ENCODE measurements around the gene NFE2L2. TPM values are rescaled to one million over a fixed set of nuclear protein-coding genes. Genes with fewer than 3 reads are reported as not detected.

NFE2L2 gene
- total and polyA plus RNA-seq, 9 of the 15 experiments (the other 6 are each of a cell fraction or from before 2014, with no cell fraction given) = 29.3 to 120 (median 59.3) TPM

GRCh38 chr2:177296040-177296439, 31.5 kb upstream of the NFE2L2 start (continued):
- TF ChIP-seq REST (IDR thresholded peaks at IDR 0.05; ENCODE audit: borderline replicate concordance) (peak; percentile 57; the same call in 1 of the 2 replicates), REST (CRISPR knock-in tag; IDR thresholded peaks at IDR 0.05; ENCODE audit: low read depth) (no peak), PURB (CRISPR knock-in tag; IDR thresholded peaks at IDR 0.05; ENCODE audit: low read depth) (no peak), MCM7 (IDR thresholded peaks at IDR 0.05) (no peak), TFE3 (CRISPR knock-in tag; IDR thresholded peaks at IDR 0.05) (no peak), ATF3 (IDR thresholded peaks at IDR 0.05) (peak; percentile 63), ATF3 (CRISPR knock-in tag; conservative IDR thresholded peaks at IDR 0.05) (no peak), CHD1 (IDR thresholded peaks at IDR 0.05; ENCODE audit: low read length) (no peak), ETV1 (tag; conservative IDR thresholded peaks at IDR 0.05; ENCODE audit: low read depth) (no peak), MED1 (CRISPR knock-in tag; IDR thresholded peaks at IDR 0.05; ENCODE audit: borderline replicate concordance) (no peak), ZBTB7A (IDR thresholded peaks at IDR 0.05; ENCODE audit: borderline replicate concordance, control insufficient read depth, low read depth, low read length) (no peak), GTF2E2 (tag; IDR thresholded peaks at IDR 0.05) (no peak), CTCF (IDR thresholded peaks at IDR 0.05 in 2 of 3, conservative IDR thresholded peaks at IDR 0.05 in 1 of 3; ENCODE audit: insufficient read depth in 2 of 3, low read depth in 1 of 3, low read length in 3 of 3) (peak; percentile 36 to 62 (median 53); a peak in 5 of 6 replicates), RAD21 (CRISPR knock-in tag; conservative IDR thresholded peaks at IDR 0.05 in 1 of 2, IDR thresholded peaks at IDR 0.05 in 1 of 2) (peak; percentile 49 to 77; a peak in 3 of 4 replicates)

Measured in K562 (cell line).